ENCODE data around the gene RMND1. TPM values are rescaled to one million over a fixed set of nuclear protein-coding genes. Genes with fewer than 3 reads are reported as not detected.

Gene RMND1
- total RNA-seq, result 10 to 100 TPM; 23.4 to 33.6 TPM

DNA sequence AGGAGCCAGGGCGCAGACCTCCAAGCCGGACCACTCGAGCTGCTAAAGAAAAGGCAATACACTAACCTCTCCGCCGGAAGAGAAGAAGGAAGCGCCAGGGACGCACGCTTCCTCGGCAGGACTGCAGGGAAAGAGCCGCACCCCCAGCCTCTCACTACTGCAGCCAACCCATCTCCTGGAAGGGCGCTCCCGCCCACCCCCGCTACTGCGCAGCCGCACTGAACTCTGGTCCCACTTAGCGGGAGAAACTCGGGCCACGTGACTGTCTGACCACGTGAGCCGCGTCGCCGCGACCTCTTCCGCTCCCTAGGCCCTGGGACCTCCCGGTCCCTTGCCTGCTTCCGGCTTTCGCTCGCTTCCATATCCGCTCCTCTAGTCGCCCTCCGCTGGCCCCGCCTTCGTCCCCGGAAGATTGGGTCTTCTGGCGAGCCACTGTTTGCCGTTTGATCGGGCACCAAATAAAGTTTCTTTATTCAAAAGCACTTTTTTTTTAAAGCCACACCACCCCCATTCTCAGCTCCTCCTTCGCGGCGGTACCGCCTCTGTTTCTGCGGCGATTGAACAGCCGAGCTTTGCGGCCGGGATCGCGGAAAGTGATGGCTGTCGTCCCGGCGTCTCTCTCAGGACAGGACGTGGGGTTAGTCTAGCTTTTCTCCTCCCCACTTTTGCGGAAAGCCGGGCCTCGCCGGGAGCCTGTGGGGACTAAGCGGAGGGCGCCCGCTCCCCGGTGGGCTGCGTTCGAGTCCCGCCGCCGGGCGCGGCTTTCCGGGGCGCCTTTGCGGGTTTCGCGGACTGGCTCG is at the start of gene RMND1:
Gene RMND1, minus strand, starts transcription at position 177 of the 800 bp plus-strand sequence. CDS start 6,315 bp downstream, outside the sequence.

DNA sequence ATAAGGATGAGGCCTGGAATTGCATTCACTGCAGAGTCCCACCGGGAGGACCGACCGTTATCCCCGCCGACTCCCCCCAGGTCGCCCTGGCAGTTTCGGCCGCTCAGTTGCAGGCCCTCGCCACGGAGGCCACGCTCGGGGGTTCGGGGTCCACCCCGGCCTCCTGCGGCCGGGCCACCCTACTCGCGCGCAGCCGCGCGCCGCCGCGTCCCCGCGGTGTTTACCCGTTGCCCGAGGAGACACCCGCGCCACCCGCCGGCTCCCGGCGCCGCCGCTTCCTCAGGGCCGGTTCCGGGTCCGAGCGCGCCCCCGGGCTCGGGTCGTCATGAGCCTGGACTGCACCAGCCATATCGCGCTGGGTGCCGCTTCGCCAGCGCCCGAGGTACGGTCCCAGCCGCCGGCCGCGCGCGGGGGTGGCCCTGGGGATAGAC is 41.9 kb upstream of the RMND1 start, which contains the start of gene CCDC170:
Gene CCDC170, plus strand, starts transcription at position 214 of the 431 bp plus-strand sequence. Its CDS starts 112 bp downstream, at position 326.

GRCh38 chr6:151391471-151392413 is 60.2 kb downstream of the RMND1 start, which contains the start of gene ZBTB2:
Gene ZBTB2 (minus strand): TSS chr6:151391559. CDS start chr6:151373637, 17,922 bp downstream.

Small RNAs within 50 kb of the gene (small RNA-seq; reads per million reads assigned to genes)
- gene RF00019, result 0 reads per million in 2 donors

Other genes starting within 250 kb of the RMND1 start
- 10 to 100 TPM; 33.0 to 42.3 TPM for gene AKAP12, start 212.2 kb downstream of the RMND1 start, total RNA-seq
- 10 to 100 TPM in 1 of 2 donors, 1 to 10 TPM in 1; 8.3 to 11.0 TPM for gene ZBTB2, start 60.6 kb downstream of the RMND1 start, total RNA-seq
- gene CCDC170, start 41.9 kb upstream of the RMND1 start, total RNA-seq, result under 1 TPM; under 0.01 to 0.67 TPM